Osteoblast (primary cell): ENCODE results near the gene MPP3. TPM values are rescaled to one million over a fixed set of nuclear protein-coding genes. Genes with fewer than 3 reads are reported as not detected.

ENCODE experiments used
- DNase-seq: peaks from one replicate; pipeline ENCODE4 v3.0.0; 2011; ENCODE audit warnings: low spot score, mixed read lengths; ENCODE audit not compliant: insufficient read length; ENCODE audit errors: missing footprints
- H2AFZ ChIP-seq: 2 replicates; pipeline ENCODE4 v1.6.0; 2011; ENCODE audit warnings: mild to moderate bottlenecking, low read length
- H3K27ac ChIP-seq: 2 replicates; pipeline ENCODE4 v1.5.1; 2011; ENCODE audit warnings: mild to moderate bottlenecking, low read depth, low read length, moderate library complexity
- H3K27me3 ChIP-seq: 2 replicates; pipeline ENCODE4 v1.6.0; 2012; ENCODE audit warnings: mild to moderate bottlenecking, control low read depth, inconsistent platforms, low read length, moderate library complexity; ENCODE audit not compliant: insufficient read depth
- H3K36me3 ChIP-seq: 2 replicates; pipeline ENCODE4 v1.5.1; 2011; ENCODE audit warnings: mild to moderate bottlenecking, low read length, control low read depth, moderate library complexity; ENCODE audit not compliant: insufficient read depth
- H3K4me1 ChIP-seq: 2 replicates; pipeline ENCODE4 v1.5.1; 2011; ENCODE audit warnings: mild to moderate bottlenecking, low read length, control low read depth, moderate library complexity; ENCODE audit not compliant: insufficient read depth
- H3K4me2 ChIP-seq: 2 replicates; pipeline ENCODE4 v1.6.0; 2011; ENCODE audit warnings: mild to moderate bottlenecking, low read length; ENCODE audit not compliant: insufficient read depth
- H3K4me3 ChIP-seq: fragments of 200-600 bp; sonication (generic); 3 replicates; pipeline ENCODE4 v1.5.1; 2012; ENCODE audit warnings: mild to moderate bottlenecking, low read length, inconsistent platforms; ENCODE audit not compliant: insufficient read depth
- H3K79me2 ChIP-seq: 2 replicates; pipeline ENCODE4 v1.6.0; 2012; ENCODE audit warnings: mild to moderate bottlenecking, low read length, control low read depth, inconsistent platforms; ENCODE audit not compliant: insufficient read depth
- H3K9me3 ChIP-seq: 2 replicates; pipeline ENCODE4 v1.5.1; 2011; ENCODE audit warnings: low read depth, low read length, control low read depth
- H4K20me1 ChIP-seq: 2 replicates; pipeline ENCODE4 v1.6.0; 2012; ENCODE audit warnings: mild to moderate bottlenecking, low read length, control low read depth; ENCODE audit not compliant: insufficient read depth
- total RNA-seq: library from RNA; depleted of rRNA; stranded (reverse); fragments of >200 nt; gene quantifications from 2 replicates; pipeline ENCODE4 v1.2.3, GENCODE V29; 2012
- TF ChIP-seq, protein P1 (sequence below): IDR thresholded peaks from 2 replicates; pipeline ENCODE4 v1.5.1; 2011; ENCODE audit warnings: mild to moderate bottlenecking, low read depth, low read length, moderate library complexity; ENCODE audit errors: extremely low read depth

Gene MPP3
- total RNA-seq, 1 donor: 6.2 TPM

DNA sequence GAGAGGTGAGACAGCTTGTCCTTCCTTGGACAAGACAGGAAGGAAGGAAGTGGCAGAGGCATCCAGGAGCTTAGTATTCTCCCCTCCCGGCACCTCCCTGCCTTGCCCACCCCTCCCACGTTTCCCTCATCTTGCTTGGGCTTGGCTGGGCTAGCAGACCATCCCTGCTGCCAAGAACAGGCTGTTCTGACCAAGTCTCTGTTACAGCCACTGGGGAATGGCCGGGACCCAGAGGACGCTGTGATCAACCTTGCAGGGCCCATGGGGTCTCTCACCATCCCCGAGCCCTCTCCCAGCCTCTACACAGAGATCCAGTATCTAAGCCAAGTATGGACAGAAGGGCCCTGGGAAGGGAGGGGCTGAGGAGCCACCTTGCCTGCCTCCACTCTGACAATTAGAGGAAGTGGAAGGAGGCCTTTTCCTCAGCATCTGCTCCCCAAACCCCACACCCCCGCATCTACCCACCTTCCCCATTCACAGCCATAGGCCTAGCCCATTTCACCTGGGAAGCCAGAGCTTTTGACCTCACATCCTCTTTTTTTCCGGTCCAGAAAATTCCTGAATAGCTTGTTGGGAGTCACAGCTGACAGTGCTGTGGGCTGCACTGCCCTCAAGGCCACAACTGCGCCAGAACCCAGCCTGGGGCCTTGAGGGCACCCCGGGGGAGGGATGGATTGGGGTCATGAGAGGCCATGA is 28.1 kb upstream of the MPP3 start:
- H3K27me3 ChIP-seq: peaks cover 66% of the 10 kb centered on the region
- DNase-seq: no peak
- H3K36me3 ChIP-seq: no peaks in the 10 kb centered on the region
- H3K4me2 ChIP-seq: no peak overlapping the region
- H4K20me1 ChIP-seq: no peaks in the 10 kb centered on the region
- TF ChIP-seq, protein P1, sequence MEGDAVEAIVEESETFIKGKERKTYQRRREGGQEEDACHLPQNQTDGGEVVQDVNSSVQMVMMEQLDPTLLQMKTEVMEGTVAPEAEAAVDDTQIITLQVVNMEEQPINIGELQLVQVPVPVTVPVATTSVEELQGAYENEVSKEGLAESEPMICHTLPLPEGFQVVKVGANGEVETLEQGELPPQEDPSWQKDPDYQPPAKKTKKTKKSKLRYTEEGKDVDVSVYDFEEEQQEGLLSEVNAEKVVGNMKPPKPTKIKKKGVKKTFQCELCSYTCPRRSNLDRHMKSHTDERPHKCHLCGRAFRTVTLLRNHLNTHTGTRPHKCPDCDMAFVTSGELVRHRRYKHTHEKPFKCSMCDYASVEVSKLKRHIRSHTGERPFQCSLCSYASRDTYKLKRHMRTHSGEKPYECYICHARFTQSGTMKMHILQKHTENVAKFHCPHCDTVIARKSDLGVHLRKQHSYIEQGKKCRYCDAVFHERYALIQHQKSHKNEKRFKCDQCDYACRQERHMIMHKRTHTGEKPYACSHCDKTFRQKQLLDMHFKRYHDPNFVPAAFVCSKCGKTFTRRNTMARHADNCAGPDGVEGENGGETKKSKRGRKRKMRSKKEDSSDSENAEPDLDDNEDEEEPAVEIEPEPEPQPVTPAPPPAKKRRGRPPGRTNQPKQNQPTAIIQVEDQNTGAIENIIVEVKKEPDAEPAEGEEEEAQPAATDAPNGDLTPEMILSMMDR: no peak
- H3K4me1 ChIP-seq: no peaks in the 10 kb centered on the region
- no peak overlapping the region for H2AFZ ChIP-seq
- H3K79me2 ChIP-seq: no peaks in the 10 kb centered on the region
- no peaks in the 10 kb centered on the region for H3K9me3 ChIP-seq
- no peak overlapping the region for H3K4me3 ChIP-seq
- no peak overlapping the region for H3K27ac ChIP-seq

DNA sequence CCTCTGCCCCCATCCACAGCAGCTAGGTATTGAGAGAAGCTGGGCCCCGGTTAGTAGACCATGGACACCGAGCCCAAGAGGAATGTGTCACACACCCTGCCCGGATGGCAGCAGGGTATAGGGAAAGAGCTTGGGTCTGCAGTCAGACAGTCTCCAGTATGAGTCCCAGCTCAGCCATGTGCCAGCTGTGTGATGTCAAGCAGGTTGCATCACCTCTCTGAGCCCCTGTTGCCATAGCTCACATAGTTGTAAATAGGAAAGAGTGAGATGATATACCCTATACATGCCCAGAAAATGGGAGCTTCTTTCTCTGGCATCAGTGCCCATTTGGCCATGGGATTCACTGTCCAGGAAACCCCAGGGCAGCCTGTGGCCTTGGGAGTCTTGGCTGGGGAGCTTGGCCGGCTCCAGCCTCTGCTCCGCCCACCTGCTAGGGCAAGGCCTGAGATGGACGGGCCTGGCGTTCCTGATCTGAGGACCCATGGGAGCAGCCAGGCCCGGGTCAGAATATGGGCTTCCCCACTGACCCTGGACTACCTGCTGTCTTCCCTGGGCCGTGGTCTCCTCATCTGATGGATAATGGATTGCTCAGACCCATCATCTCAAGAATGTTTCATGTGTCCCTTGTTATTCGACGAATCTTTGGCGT is 27.3 kb upstream of the MPP3 start:
- no peak for DNase-seq
- Histone ChIP-seq H3K27ac (no peak overlapping the region), H3K4me2 (no peak overlapping the region), H3K27me3 (peaks cover 75% of the 10 kb centered on the region), H3K9me3 (no peaks in the 10 kb centered on the region), H3K79me2 (no peaks in the 10 kb centered on the region), H4K20me1 (no peaks in the 10 kb centered on the region), H3K4me1 (no peaks in the 10 kb centered on the region), H2AFZ (no peak overlapping the region), H3K4me3 (no peak overlapping the region), H3K36me3 (no peaks in the 10 kb centered on the region)
- TF ChIP-seq, protein P1: no peak

DNA sequence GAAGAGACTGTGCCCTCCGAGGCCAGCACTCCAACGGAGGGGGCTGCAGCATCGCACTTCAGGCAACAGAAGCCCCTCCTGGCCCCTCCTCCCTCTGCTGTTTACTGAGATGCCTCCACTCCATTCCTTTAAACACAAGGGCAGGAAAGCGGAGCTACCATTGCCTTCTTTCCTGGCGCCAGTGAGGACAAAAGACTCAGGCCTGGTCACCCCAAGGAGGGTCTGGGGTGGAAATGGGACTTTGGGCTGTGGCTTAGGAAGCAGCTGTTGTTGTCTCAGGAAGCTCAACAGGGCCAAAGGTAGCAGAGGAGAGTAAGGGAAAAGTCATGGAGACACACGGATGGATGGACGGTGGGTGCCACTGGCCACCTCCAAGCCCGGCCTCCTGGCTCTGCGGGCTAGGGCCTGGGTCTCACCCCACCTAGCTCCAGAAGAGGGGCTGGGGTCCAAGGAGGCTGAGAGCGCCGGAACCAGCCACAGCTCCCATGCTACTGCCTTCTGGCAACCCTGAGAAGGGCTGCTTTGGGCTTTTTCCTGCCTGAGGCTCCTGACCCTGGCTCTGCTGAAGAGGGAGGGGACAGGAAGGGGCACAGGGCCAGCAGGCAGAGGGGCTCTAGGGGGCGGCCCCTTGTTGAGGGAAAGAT is 25.1 kb upstream of the MPP3 start:
- H3K79me2 ChIP-seq: no peaks in the 10 kb centered on the region
- H4K20me1 ChIP-seq: no peaks in the 10 kb centered on the region
- no peaks in the 10 kb centered on the region for H3K36me3 ChIP-seq
- H3K4me3 ChIP-seq: no peak overlapping the region
- H3K9me3 ChIP-seq: no peaks in the 10 kb centered on the region
- TF ChIP-seq, protein P1: no peak
- no peak overlapping the region for H2AFZ ChIP-seq
- peaks cover 79% of the 10 kb centered on the region for H3K27me3 ChIP-seq
- no peaks in the 10 kb centered on the region for H3K4me1 ChIP-seq
- no peak for DNase-seq
- H3K27ac ChIP-seq: no peak overlapping the region
- H3K4me2 ChIP-seq: no peak overlapping the region

DNA sequence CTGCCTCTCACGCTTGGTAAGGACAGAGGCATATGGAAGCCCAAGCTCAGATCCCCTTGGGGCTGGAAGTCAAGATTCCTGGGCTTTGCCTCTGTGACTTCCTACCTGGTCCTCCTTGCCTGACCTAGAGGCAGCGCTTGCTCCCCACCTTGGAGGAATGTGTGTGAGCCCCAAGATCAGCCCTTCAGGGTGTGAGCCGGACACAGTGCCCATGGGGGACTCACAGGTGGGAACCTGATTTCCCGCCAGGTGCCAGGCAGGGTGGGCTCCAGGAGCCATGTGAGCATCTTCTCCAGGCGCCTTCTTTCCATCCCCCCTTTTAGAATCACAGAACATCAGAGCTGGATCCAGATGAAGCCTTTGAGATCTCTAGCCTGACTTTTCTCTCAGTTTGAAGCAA is 24.2 kb upstream of the MPP3 start:
- Histone ChIP-seq H3K4me3 (no peak overlapping the region), H3K9me3 (no peaks in the 10 kb centered on the region), H3K4me1 (no peaks in the 10 kb centered on the region), H3K79me2 (no peaks in the 10 kb centered on the region), H2AFZ (no peak overlapping the region), H3K27ac (no peak overlapping the region), H3K4me2 (no peak overlapping the region), H4K20me1 (no peaks in the 10 kb centered on the region), H3K27me3 (peaks cover 79% of the 10 kb centered on the region), H3K36me3 (no peaks in the 10 kb centered on the region)
- TF ChIP-seq, protein P1: no peak
- DNase-seq: no peak
